Neural progenitor cell (in vitro differentiated cells): ENCODE data around the gene ROBO4.

Source experiments
- EZH2 ChIP-seq: fragments of 200-600 bp; sonication (generic); IDR thresholded peaks from 2 replicates; pipeline ENCODE4 v1.6.1; 2017; ENCODE audit warnings: antibody characterized with exemption, mild to moderate bottlenecking, moderate library complexity
- EZH2phosphoT487 ChIP-seq: fragments of 200-600 bp; sonication (generic); IDR thresholded peaks from 2 replicates; pipeline ENCODE4 v1.6.1; 2017; ENCODE audit warnings: antibody characterized with exemption

DNA sequence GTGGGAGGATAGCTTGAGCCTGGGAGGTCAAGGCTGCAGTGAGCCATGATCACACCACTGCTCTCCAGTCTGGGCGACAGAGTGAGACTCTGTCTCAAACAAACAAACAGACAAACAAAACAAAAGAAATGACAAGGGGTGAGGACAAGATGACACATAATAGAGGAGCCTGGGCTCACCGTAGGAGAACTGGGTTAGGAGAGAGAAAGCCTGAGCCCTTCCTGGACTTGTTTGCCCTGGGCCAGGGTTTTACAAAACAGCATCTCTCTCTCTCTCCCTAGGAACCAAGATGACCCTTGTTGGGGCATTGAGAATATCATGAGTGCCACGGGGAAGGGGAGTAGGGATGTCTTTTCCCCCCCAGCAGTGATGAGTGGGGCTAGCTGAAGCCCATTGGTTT, 16.7 kb downstream of the ROBO4 start:
- TF ChIP-seq EZH2 (no peak), EZH2phosphoT487 (no peak)
